ENCODE data around the gene RHEB. TPM values are rescaled to one million over a fixed set of nuclear protein-coding genes. Genes with fewer than 3 reads are reported as not detected.
A peak's percentile ranks its signal among the peaks of the same experiment; 100 is the strongest.

RHEB gene
- total RNA-seq, 2 donors from 2014 or later: 44.9 to 91.0 TPM

DNA sequence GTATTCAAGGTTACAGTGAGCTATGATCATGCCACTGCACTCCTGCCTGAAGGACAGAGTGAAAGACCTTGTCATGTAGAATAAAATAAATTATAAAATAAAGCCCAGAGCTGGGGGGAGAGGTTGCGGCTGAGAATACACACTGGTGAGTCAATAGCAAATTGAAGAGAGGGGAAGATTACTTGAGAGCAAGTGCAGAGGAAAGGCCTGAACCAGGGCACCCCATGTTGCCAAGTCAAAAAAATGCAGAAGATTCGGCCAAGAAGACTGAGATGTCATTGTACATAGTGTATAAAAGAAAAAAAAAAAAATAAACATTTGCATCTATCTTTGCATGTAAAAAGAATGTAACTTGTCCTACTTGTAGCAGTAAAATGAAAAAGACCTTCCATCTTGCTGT is 32.5 kb downstream of the RHEB start:
- H3K36me3 ChIP-seq (replicated peaks in 1 of 2; ENCODE audit: insufficient read depth in 1 of 2, low read depth in 2 of 2): peaks cover 0 to 3% of the 10 kb centered on the region in 2 donors
- no peak overlapping the region for H3K4me3 ChIP-seq
- 78 to 82% methylated on average over 2 of the region's 2 CpGs for WGBS, 2 donors
- TF ChIP-seq, protein P1, sequence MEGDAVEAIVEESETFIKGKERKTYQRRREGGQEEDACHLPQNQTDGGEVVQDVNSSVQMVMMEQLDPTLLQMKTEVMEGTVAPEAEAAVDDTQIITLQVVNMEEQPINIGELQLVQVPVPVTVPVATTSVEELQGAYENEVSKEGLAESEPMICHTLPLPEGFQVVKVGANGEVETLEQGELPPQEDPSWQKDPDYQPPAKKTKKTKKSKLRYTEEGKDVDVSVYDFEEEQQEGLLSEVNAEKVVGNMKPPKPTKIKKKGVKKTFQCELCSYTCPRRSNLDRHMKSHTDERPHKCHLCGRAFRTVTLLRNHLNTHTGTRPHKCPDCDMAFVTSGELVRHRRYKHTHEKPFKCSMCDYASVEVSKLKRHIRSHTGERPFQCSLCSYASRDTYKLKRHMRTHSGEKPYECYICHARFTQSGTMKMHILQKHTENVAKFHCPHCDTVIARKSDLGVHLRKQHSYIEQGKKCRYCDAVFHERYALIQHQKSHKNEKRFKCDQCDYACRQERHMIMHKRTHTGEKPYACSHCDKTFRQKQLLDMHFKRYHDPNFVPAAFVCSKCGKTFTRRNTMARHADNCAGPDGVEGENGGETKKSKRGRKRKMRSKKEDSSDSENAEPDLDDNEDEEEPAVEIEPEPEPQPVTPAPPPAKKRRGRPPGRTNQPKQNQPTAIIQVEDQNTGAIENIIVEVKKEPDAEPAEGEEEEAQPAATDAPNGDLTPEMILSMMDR (IDR thresholded peaks at IDR 0.05): no peak
- no peak for TF ChIP-seq POLR2A (IDR thresholded peaks at IDR 0.05)
- DNase-seq (no peak), ATAC-seq (no peak)
- no peaks in the 10 kb centered on the region for H3K9me3 ChIP-seq
- no peak overlapping the region for H3K27ac ChIP-seq
- peaks cover 36% of the 10 kb centered on the region for H3K4me1 ChIP-seq
- intact Hi-C loops (cut with DNase I): no loop called here
- no peaks in the 10 kb centered on the region for H3K27me3 ChIP-seq

DNA sequence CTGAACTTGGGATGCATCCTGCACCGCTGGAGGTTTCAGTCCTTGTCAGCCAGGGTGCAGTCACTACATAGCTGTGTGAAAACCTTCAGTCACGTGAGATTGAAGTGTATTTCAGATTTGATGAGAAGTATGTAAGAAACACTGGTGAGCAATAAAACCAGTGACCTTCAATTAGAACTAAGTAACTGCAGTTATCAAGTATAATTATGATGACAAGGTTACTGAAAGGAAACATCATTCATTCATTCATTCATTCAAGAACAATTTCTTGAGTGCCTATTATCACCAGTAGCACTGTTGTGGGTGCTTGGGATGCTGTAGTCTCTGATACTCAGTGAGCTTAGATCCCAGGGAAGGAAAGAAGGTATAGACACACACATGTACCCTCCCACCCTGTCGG is 33.6 kb downstream of the RHEB start:
- Histone ChIP-seq H3K27me3 (no peaks in the 10 kb centered on the region), H3K4me1 (peaks cover 24% of the 10 kb centered on the region), H3K9me3 (no peaks in the 10 kb centered on the region), H3K4me3 (no peak overlapping the region), H3K27ac (no peak overlapping the region), H3K36me3 (replicated peaks in 1 of 2; ENCODE audit: insufficient read depth in 1 of 2, low read depth in 2 of 2) (peaks cover 0 to 3% of the 10 kb centered on the region in 2 donors)
- no peak for TF ChIP-seq POLR2A (IDR thresholded peaks at IDR 0.05)
- TF ChIP-seq, protein P1 (IDR thresholded peaks at IDR 0.05): no peak
- ATAC-seq: no peak
- DNase-seq: no peak
- 96% methylated on average over 3 of the region's 3 CpGs for WGBS, 2 donors
- intact Hi-C loops (cut with DNase I): no loop called here

DNA sequence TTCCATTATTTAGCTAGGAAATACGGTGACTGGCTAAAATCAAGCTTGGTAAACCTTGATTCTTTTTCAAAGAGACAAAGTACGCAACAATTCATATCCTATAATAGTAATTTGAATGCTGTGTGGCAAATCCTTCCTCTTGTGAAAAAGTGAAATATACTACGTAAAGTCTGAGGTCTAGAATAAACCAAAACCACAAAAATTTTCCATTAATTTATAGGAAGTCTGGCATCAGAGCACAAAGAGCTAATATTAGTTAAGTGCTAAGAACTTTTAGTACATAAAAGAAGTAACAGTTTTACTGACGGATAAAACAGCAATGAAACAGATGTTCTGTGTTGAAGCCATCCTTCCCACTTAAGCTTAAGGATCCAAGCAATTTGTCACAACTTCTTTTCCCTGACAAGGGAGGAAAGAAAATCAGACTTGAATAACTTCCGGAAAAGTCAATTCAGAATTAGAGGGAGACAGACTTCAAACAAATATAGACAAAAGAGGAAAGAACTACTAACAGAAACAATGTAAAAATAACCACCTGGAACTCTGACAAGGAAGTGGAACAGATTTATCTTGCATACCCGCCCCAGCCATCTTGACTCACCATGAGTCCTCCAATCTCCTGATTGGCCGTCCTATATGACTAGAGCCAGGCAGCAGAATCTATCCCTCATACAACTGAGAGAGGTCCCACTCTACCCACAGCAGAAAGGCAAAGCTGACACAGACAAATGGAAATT is 34.6 kb downstream of the RHEB start:
- H3K27ac ChIP-seq: peak overlapping the region in 2 of 4 donors; percentile 19 to 54

DNA sequence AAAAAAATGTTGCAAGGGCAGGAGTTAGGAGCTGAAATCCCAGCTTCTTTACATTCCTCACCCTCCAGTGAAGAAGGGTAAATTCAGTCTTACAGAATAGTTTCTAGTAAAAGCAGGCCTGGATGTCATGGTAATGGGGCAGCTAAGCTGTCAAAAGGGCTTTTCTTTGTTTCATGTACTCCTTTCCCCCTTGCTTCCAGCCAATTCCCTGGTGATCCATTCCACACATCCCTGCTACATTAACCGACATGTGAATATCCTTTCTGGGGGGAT is 36.0 kb downstream of the RHEB start:
- DNase-seq (no peak), ATAC-seq (no peak)
- Histone ChIP-seq H3K9me3 (no peaks in the 10 kb centered on the region), H3K27me3 (no peaks in the 10 kb centered on the region), H3K36me3 (replicated peaks in 1 of 2; ENCODE audit: insufficient read depth in 1 of 2, low read depth in 2 of 2) (no peaks in the 10 kb centered on the region), H3K4me3 (no peak overlapping the region), H3K4me1 (peaks cover 16% of the 10 kb centered on the region), H3K27ac (no peak overlapping the region)
- WGBS, 2 donors: 84 to 100% methylated on average over 1 of the region's 1 CpG
- TF ChIP-seq, protein P1 (IDR thresholded peaks at IDR 0.05): no peak
- no peak for TF ChIP-seq POLR2A (IDR thresholded peaks at IDR 0.05)
- intact Hi-C loops (cut with DNase I): no loop called here

More for the DNA sequence above, 34.6 kb downstream of the RHEB start:
- Histone ChIP-seq H3K27me3 (no peaks in the 10 kb centered on the region), H3K4me1 (peaks cover 16% of the 10 kb centered on the region), H3K9me3 (no peaks in the 10 kb centered on the region), H3K36me3 (replicated peaks in 1 of 2; ENCODE audit: insufficient read depth in 1 of 2, low read depth in 2 of 2) (peaks cover 0 to 3% of the 10 kb centered on the region in 2 donors), H3K4me3 (no peak overlapping the region)
- ATAC-seq (peak; percentile 68), DNase-seq (peak in 3 of 4 donors; percentile 33 to 55 (median 40))
- intact Hi-C loops (cut with DNase I): no loop called here
- no peak for TF ChIP-seq POLR2A (IDR thresholded peaks at IDR 0.05)
- TF ChIP-seq, protein P1 (IDR thresholded peaks at IDR 0.05): no peak
- WGBS, 2 donors: 58 to 70% methylated on average over 7 of the region's 7 CpGs

All from body of pancreas (tissue), 4 donors.